ENCODE results near the gene GSTP1. TPM values are rescaled to one million over a fixed set of nuclear protein-coding genes. Genes with fewer than 3 reads are reported as not detected.
A peak's percentile ranks its signal among the peaks of the same experiment; 100 is the strongest.

The GSTP1 gene
- total and polyA plus RNA-seq, 12 donors: 267 to 1,325 (median 455) TPM

DNA sequence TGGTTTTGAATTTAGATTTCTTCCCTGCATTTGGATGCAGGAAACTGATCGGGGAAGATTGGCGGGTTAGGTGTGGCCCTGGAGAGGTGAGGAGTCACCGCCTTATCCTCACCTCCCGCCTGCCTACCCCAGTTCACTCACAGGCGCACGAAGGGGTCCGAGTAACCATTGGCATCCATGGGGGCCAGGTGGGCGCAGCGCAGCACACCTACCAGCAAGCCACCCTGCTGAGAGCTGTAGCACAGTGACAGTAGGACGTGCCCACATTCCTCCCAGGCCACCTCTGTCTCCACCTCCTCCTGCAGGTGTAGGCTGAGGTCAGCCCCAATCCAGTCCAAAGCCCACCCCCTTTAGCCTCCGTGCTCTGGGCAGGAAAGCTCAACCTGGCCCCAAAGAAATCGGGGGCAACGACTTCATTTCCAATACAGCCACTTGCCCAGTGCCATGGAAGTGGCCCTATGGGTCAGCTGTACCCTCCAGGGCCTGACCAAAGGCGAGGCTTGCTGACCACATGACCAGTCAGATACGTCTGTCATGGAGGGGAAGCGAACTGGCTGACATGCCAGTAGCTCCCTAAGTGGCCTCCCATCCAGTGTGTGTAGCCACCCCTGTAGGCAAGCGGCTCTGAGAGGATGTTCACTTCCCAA lies 29.8 kb downstream of the GSTP1 start:
- TF ChIP-seq, protein P1, sequence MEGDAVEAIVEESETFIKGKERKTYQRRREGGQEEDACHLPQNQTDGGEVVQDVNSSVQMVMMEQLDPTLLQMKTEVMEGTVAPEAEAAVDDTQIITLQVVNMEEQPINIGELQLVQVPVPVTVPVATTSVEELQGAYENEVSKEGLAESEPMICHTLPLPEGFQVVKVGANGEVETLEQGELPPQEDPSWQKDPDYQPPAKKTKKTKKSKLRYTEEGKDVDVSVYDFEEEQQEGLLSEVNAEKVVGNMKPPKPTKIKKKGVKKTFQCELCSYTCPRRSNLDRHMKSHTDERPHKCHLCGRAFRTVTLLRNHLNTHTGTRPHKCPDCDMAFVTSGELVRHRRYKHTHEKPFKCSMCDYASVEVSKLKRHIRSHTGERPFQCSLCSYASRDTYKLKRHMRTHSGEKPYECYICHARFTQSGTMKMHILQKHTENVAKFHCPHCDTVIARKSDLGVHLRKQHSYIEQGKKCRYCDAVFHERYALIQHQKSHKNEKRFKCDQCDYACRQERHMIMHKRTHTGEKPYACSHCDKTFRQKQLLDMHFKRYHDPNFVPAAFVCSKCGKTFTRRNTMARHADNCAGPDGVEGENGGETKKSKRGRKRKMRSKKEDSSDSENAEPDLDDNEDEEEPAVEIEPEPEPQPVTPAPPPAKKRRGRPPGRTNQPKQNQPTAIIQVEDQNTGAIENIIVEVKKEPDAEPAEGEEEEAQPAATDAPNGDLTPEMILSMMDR (IDR thresholded peaks at IDR 0.05): no peak
- TF ChIP-seq POLR2A (IDR thresholded peaks at IDR 0.05): no peak
- DNase-seq: no peak
- H3K27me3 ChIP-seq: peaks cover 9% of the 10 kb centered on the region
- H3K36me3 ChIP-seq (replicated peaks in 1 of 2): peaks cover 0 to 38% of the 10 kb centered on the region in 2 donors
- peak overlapping the region in 1 of 5 donors; percentile 11 for H3K27ac ChIP-seq
- peak overlapping the region in 1 of 4 donors; percentile 35 for H3K4me3 ChIP-seq
- H3K4me1 ChIP-seq (replicated peaks in 1 of 2): no peaks in the 10 kb centered on the region
- WGBS, 4 donors: 84 to 92% (median 86%) methylated on average over 12 to 17 of the region's 17 CpGs
- H3K9me3 ChIP-seq (replicated peaks in 1 of 3): no peaks in the 10 kb centered on the region
- intact Hi-C loops (cut with DNase I): no loop called here

- Histone ChIP-seq H3K36me3 (replicated peaks in 1 of 2) (peaks cover 0 to 31% of the 10 kb centered on the region in 2 donors), H3K4me3 (peak overlapping the region in 1 of 4 donors; percentile 35), H3K4me1 (replicated peaks in 1 of 2) (no peaks in the 10 kb centered on the region), H3K9me3 (replicated peaks in 1 of 3) (no peaks in the 10 kb centered on the region), H3K27me3 (peaks cover 9% of the 10 kb centered on the region), H3K27ac (peak overlapping the region in 2 of 5 donors; percentile 11 to 28)
- intact Hi-C loops (cut with DNase I): no loop called here
- peak in 5 of 7 donors; percentile 41 to 66 (median 54) for DNase-seq
- no peak for TF ChIP-seq POLR2A (IDR thresholded peaks at IDR 0.05)
- TF ChIP-seq, protein P1 (IDR thresholded peaks at IDR 0.05): peak; percentile 33 to 62 (median 52)
- 15 to 23% (median 15%) methylated on average over 10 to 23 of the region's 23 CpGs for WGBS, 4 donors
These were observed 30.5 kb downstream of the GSTP1 start for GRCh38 chr11:67613960-67614715.

DNA sequence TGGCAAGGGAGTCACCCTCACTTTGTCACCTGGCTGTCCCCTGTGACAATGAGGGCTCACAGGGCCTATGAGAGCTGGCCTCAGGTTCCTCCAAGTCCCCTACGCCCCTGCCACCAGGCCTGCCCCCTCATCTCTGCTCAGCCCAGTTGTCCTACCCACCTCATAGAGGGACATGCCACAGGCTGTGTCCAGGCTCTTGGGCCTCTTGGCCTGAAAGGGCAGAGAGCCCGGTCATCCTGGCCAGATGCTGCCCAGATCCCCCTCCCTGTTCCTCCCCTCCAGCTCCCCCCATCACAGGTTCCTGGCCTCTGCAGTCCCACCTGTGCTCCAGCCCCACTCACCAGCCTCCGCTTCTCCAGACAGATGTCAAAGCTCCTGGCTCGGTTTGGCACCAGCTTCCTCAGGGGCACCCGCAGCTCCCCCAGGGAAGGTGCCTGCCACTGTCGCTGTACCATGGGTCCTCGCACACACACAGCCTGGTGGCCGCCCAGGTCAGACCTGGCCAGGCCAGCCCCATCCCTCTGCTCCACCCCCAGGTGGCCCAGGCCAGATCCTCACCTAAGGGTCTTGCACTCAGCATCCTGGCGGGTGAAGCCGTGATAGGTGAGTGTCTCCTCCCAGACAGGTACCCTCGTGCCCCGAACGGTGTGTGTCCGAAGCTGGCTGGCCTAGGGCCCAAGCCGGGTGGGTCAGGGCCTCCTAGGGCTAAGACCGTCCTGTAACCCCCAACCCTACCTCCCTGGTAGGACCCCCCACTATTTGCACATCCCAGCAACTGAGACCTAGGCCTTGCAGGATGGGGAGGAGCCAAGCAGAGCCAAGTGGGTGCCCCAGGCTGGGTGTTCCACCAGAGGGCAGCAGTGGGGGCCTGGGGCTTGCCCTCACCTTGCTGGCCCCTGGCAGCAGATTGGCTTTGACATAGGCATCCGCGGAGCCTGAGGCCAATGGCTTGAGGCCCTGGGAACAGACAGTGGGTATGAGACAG lies 31.4 kb downstream of the GSTP1 start:
- H3K36me3 ChIP-seq (replicated peaks in 1 of 2): peaks cover 0 to 24% of the 10 kb centered on the region in 2 donors
- H3K4me3 ChIP-seq: no peak overlapping the region
- no peaks in the 10 kb centered on the region for H3K4me1 ChIP-seq (replicated peaks in 1 of 2)
- intact Hi-C loops (cut with DNase I): no loop called here
- H3K27ac ChIP-seq: peak overlapping the region in 1 of 5 donors; percentile 11
- peak in 3 of 7 donors; percentile 24 to 61 (median 55) for DNase-seq
- H3K9me3 ChIP-seq (replicated peaks in 1 of 3): no peaks in the 10 kb centered on the region
- WGBS, 4 donors: 73 to 77% (median 75%) methylated on average over 3 to 18 of the region's 18 CpGs
- H3K27me3 ChIP-seq: peaks cover 9% of the 10 kb centered on the region
- no peak for TF ChIP-seq POLR2A (IDR thresholded peaks at IDR 0.05)
- TF ChIP-seq, protein P1 (IDR thresholded peaks at IDR 0.05): peak in 5 of 6 experiments; percentile 26 to 45 (median 37)
